GM21737 (cell line): ENCODE data around the gene SCAPER.
"Not testable (repeated sequence)": the region's sequence is repeated elsewhere in the genome, so short reads cannot be mapped to it uniquely, and the experiment has no call there.

Experiments
- ATAC-seq: cut with Tn5 transposase; IDR thresholded peaks from one replicate; pipeline ENCODE4 v1.9.1; 2021; ENCODE audit warnings: mild to moderate bottlenecking, moderate library complexity; ENCODE audit not compliant: unreplicated experiment

Gene SCAPER

DNA sequence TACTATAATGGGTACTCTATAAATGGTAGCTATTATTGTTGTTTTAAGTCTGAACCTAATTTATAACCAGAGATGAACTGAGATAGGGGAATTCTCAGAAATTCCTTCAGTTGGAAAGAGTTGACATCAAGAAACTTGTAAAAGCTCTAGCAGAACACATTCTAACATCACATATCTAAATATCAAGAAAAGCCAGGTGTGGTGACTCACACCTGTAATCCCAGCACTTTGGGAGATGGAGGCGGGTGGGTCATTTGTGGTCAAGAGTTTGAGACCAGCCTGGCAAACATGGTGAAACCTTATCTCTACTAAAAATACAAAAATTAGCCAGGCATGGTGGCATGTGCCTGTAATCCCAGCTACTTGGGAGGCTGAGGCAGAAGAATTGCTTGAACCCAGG lies 472.1 kb downstream of the SCAPER start:
- ATAC-seq: not testable (repeated sequence)

DNA sequence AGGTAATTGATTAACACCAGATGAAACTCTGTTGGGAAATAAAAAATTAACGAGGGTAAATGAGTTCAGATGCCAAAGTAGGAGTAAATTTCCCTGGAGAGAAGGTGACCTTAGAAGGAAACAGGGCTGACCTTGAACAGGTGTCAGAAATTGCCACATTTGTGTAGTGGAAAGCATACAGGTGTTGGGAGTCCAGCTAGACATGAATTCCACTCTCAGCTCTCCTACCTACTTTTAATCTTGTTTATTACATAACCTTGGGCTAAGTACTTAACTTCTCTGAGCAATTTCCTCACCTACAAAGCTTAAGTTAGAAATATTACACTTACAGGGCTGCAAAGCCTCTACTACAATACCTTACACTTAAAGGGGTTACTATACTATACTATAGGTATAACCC lies 472.5 kb downstream of the SCAPER start:
- no peak for ATAC-seq

- no peak for ATAC-seq
Measured at GRCh38 chr15:76431971-76432370, 473.2 kb downstream of the SCAPER start.

DNA sequence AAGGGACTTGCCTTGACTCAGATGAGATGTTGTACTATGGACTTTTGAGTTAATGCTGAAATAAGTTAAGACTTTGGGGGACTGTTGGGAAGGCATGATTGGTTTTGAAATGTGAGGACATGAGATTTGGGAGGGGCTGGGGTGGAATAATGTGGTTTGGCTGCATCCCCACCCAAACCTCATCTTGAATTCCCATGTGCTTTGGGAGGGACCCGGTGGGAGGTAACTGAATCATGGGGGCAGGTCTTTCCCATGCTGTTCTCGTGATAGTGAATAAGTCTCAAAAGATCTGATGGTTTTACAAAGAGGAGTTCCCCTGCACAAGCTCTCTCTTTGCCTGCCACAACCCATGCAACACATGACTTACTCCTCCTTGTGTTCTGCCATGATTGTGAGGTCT lies 474.4 kb downstream of the SCAPER start:
- ATAC-seq: not testable (repeated sequence)

- ATAC-seq: no peak
Measured at GRCh38 chr15:76429661-76430060, 475.5 kb downstream of the SCAPER start.

DNA sequence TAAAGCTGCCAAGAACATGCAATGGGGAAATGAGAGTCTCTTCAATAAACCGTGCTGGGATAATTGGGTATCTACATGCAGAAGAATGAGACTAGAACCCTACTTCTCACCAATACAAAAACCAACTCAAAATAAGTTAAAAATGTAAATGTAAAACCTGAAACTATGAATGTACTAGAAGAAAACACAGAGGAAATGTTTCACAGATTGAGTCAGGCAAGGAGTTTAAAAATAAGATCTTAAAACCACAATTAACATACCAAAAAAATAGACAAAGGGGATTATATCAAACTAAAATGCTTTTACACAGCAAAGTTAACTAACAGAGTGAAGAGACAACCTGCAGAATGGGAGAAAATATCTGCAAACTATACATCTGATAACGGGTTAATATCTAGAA lies 478.2 kb downstream of the SCAPER start:
- no peak for ATAC-seq

GRCh38 chr15:76418352-76419140 lies 486.6 kb downstream of the SCAPER start:
- ATAC-seq: no peak

- ATAC-seq: no peak
Measured at GRCh38 chr15:76401285-76401684, 503.9 kb downstream of the SCAPER start.

DNA sequence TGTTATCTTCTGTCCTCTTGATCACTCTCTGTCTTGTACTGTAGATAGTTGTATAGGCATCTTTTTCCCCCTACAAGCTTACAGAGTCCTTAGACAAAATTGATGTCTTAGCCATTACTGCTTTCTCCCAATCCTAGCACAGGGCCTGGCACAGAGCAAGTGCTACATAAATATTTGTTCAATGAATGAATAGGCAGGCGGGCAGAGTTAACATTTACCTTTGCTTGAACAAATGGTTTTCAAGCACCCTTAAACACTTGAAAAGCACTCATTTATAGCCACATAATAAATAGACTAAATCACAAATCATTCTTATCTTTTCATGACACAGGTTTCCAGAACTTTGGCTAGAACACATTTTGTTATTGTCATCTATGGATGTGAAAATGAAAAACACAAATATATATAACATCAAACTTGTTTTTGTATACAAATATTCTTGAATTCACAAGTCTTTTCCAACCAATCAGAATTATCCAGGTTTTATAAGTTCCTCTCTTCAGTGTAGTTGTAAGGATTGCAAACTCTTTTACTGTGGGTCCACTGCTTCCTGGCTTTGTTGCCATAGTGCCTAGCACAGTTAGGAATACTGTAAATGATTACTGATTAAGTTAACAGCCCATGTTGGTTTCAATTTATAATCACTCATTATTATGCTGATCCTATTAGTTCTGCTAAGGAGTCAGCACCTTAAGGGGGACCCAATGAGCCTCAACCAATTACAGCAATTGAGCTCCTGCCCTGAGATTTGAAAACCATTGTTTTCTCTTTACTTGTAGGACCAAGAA lies 506.6 kb downstream of the SCAPER start:
- no peak for ATAC-seq

DNA sequence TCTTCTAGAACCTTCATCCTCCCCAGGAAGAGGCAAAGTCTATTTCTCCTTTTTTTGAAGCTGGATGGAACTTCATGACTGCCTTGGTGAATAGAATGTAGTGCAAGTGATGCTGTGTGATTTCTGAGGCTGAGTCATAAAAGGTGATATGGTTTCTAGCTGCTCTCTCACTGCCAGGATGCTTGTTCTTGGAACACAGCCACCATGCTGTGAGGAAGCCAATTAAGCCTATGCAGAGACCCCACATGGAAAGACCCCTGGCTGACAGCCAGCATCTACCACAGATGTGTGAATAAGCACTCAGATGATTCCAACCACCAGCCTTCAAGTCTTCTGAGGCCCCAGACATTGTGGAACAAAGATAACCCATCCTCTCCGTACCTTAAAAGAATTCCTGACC lies 511.5 kb downstream of the SCAPER start:
- ATAC-seq: no peak

- no peak for ATAC-seq
Measured at GRCh38 chr15:76391847-76392246, 513.3 kb downstream of the SCAPER start.

- no peak for ATAC-seq
Measured at GRCh38 chr15:76391309-76391708, 513.8 kb downstream of the SCAPER start.

DNA sequence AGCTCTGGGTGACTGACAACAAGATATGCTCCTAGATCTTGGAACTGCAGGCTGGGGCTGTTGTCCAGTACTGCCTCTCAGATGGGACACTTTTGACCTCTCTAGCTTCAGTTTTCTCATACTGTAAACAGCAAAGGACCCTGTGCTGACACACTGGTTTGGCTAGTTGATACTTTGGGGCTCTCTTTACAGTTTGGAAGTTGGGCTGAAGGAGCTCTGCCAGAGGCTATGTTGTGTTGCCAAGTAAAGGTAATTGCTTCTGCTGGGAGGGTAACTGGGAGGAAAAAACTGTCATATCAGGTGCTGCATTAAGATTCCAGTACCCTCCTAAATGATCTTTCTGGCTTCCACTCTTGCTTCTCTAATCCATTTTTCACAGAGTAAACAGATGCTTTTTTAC lies 514.6 kb downstream of the SCAPER start:
- ATAC-seq: no peak

DNA sequence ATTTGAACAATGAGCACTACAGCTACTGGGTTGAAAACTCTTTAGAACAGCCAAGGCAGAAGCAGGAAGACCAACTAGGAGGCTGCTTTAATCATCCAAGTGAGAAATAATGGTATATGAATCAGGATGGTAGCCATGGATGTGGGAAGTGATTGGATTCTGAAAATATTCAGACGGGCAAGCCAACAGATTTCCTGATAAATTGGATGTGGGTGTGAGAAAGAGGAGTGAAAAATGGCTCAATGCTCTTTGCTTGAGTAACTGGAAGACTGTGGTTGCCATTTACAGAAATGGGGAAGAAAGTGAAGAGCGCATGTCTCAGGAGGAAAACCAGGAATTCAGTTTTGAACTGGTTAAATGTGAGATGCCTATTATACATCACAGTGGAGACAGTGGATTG lies 518.2 kb downstream of the SCAPER start:
- no peak for ATAC-seq

- no peak for ATAC-seq
Measured at GRCh38 chr15:76386178-76386577, 519.0 kb downstream of the SCAPER start.

DNA sequence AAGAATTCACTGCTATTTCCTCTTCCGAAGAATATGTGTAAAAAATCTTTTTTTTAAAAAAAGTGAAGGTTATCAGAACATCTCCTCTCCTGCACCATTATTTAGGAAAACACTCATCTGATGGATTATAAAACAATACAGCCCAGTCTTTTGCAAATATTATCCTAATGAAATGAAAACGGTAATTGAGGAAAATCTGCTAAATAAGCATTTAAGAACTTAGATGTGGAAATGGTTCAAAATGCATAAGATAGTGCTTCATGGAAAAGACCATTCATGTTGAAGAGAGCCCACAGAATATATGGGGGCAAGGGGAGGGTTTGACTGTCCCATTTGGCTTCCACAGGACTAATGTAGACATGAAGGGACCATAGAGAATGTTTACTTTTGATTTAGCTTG lies 520.7 kb downstream of the SCAPER start:
- no peak for ATAC-seq

GRCh38 chr15:76382987-76383728 lies 522.0 kb downstream of the SCAPER start:
- no peak for ATAC-seq

- ATAC-seq: no peak
Measured at GRCh38 chr15:76381366-76381765, 523.8 kb downstream of the SCAPER start.

DNA sequence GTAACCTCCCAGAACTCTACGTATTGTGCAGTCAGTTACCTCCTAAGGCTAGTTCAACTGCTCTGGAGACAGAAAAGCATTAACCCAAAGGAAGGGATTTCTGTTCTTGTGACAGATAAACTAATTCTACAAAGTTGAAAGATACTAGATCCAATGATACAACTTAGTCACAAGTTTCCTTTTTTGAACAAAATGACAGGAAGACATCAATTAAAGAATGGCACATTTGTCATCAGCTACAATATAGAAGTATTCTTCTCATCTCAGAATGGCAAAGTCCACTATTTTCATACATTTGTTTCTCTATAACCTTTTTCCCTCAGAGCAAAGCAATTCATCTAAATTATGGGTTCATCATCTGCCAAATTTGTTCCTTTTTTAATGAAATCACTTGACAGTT lies 524.9 kb downstream of the SCAPER start:
- no peak for ATAC-seq

DNA sequence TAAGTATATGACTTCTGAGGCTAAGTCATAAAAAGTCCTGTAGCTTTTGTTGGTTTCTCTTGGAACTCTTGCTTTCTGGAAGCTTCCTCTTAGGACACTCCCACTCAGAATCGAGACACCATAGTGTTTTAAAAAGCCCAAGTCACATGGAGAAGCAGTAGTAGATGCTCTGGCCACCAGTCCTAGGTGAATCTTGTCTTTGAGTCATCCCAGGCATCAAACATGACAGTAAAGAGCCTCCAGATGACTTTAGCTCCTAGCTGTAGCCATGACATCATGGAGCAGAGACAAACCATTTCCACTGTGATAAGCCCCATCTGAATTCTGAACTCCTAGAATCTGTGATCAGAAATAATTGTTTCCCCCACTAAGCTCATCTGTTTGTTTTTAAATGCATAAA lies 526.4 kb downstream of the SCAPER start:
- no peak for ATAC-seq

- no peak for ATAC-seq
Measured at GRCh38 chr15:76377751-76378150, 527.4 kb downstream of the SCAPER start.

- ATAC-seq: no peak
Measured at GRCh38 chr15:76377217-76377616, 527.9 kb downstream of the SCAPER start.
